GM12892 (cell line): Measurements from ENCODE around the gene PPP2R5B.

Experiments used
- POLR2A ChIP-seq: IDR thresholded peaks from 2 replicates; pipeline ENCODE4 v1.6.1; 2011; ENCODE audit warnings: low read depth, low read length, control low read depth
- TAF1 ChIP-seq: IDR thresholded peaks from 2 replicates; pipeline ENCODE4 v1.6.1; 2011; ENCODE audit warnings: low read depth, mild to moderate bottlenecking, control low read depth, low read length, borderline replicate concordance

DNA sequence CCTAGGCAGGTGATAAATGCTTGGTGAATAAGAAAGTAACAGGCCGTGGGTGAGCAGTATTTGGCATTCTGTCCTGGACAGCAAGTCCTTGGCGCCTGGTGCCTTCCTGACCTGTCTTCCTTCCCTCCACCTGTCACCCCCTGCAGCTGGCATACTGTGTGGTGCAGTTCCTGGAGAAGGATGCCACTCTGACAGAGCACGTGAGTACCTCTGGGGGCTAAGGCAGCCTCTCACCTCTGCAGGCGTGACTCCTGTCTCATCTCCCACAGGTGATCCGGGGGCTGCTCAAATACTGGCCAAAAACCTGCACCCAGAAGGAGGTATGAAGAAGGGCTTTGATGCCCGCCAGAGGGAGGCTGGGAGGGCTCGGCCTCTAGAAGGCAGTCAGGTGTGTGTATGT lies 6.8 kb downstream of the PPP2R5B start:
- TF ChIP-seq POLR2A, result no peak
- no peak for TF ChIP-seq TAF1
